ENCODE results near the gene PACS2. TPM values are rescaled to one million over a fixed set of nuclear protein-coding genes. Genes with fewer than 3 reads are reported as not detected.

PACS2 gene
- total RNA-seq, 2 experiments from 2014 or later: 57.7 to 61.5 TPM

DNA sequence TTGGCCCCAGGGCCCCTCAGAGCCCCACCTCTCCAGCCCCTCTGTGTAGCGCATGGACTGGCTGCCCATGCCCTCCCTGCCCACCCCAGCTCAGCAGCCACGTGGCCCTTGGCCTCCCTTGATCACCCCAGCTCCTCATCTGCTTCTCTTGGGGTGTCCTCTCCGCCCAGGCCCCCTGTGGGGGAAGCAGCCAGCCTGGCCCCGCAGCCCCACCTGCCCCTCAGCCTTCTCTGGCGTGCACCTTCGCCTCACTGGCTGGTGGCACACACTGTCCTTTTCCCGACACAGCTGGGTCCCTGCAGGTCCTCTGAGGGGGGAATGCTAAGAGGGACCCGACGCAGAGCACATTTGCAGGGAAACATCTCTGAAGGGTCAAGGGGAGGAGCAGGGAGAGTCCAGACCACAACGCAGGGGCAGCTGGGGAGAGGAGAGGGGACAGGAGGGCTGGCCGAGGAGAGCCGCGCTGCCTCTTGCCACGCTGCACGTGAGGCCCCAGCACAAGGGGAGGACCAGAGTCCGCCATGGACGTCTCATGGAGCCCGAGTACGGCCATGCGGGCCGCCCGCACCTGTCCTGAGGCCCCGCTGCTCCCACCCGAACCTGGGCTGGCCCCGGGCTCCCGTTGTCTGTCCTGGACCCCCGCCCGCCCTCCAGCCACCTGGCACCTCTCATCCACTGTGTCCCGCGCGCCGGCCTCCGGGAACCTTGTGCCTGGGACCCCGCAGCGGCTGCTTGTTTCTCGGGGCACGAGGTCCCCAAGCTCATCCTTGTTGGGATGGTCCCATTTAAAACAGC is 36.1 kb downstream of the PACS2 start:
- Mint-ChIP-seq H3K9me3 (no peaks in the 10 kb centered on the region), H3K36me3 (ENCODE audit: low read depth) (peaks cover 10% of the 10 kb centered on the region), H3K4me3 (no peak overlapping the region), H3K27ac (no peak overlapping the region), H3K27me3 (no peaks in the 10 kb centered on the region), H3K4me1 (ENCODE audit: low read depth) (peaks cover 4% of the 10 kb centered on the region)
- ChIA-PET POLR2A (no interaction called here), CTCF (interaction anchor here (1.5 to 1.7 kb wide), 2 partner anchors 140 to 260 kb away, joined by 3 to 5 read pairs; partner anchors contain the start of gene TEDC1)
- intact Hi-C loops (cut with DNase I, micrococcal nuclease): loop anchor here (5.0 kb wide), 2 partner anchors 48 to 303 kb away; partner anchors contain the start of gene BRF1 (in 1 of the 2)
- peaks cover 5% of the 10 kb centered on the region for H3K36me3 ChIP-seq (ENCODE audit: insufficient read depth, low read length)
- peaks cover 0 to 1% of the 10 kb centered on the region in 2 experiments for H3K9me3 ChIP-seq (ENCODE audit: control insufficient read depth in 1 of 2, insufficient read depth in 1 of 2, low read length in 2 of 2)
- no peak for TF ChIP-seq CTCF (IDR thresholded peaks at IDR 0.05)
- ATAC-seq (ENCODE audit: poor library complexity) (no peak), DNase-seq (no peak)
- H3K4me1 ChIP-seq (ENCODE audit: insufficient read depth, low read length): peaks cover 5% of the 10 kb centered on the region
- no peaks in the 10 kb centered on the region for H3K27me3 ChIP-seq (ENCODE audit: control insufficient read depth in 1 of 2, insufficient read depth in 2 of 2, low read length in 2 of 2)
- no peak overlapping the region for H3K4me3 ChIP-seq (ENCODE audit: low read length)
- no peak overlapping the region for H3K27ac ChIP-seq (ENCODE audit: low read depth in 1 of 2, low read length in 2 of 2)

GRCh38 chr14:105351410-105351809 is 36.9 kb downstream of the PACS2 start:
- no peak overlapping the region for H3K4me3 ChIP-seq (ENCODE audit: low read length)
- H3K27me3 ChIP-seq (ENCODE audit: control insufficient read depth in 1 of 2, insufficient read depth in 2 of 2, low read length in 2 of 2): no peaks in the 10 kb centered on the region
- Mint-ChIP-seq H3K36me3 (ENCODE audit: low read depth) (peaks cover 8% of the 10 kb centered on the region), H3K4me3 (no peak overlapping the region), H3K27ac (no peak overlapping the region), H3K4me1 (ENCODE audit: low read depth) (peaks cover 4% of the 10 kb centered on the region), H3K9me3 (no peaks in the 10 kb centered on the region), H3K27me3 (no peaks in the 10 kb centered on the region)
- H3K4me1 ChIP-seq (ENCODE audit: insufficient read depth, low read length): peaks cover 5% of the 10 kb centered on the region
- POLR2A ChIA-PET: interaction anchor here (1.4 kb wide), 1 partner anchor 50 kb away, joined by 5 read pairs; the partner anchor contains the start of gene BRF1
- DNase-seq (no peak), ATAC-seq (ENCODE audit: poor library complexity) (no peak)
- H3K27ac ChIP-seq (ENCODE audit: low read depth in 1 of 2, low read length in 2 of 2): no peak overlapping the region
- no peak for TF ChIP-seq CTCF (IDR thresholded peaks at IDR 0.05)
- no peaks in the 10 kb centered on the region for H3K9me3 ChIP-seq (ENCODE audit: control insufficient read depth in 1 of 2, insufficient read depth in 1 of 2, low read length in 2 of 2)
- intact Hi-C loops (cut with DNase I, micrococcal nuclease): loop anchor here (5.0 kb wide), 2 partner anchors 49 to 304 kb away; partner anchors contain the start of gene BRF1 (in 1 of the 2)
- CTCF ChIA-PET: interaction anchor here (0.7 to 1.7 kb wide), 5 partner anchors 48 to 264 kb away, joined by 3 to 7 read pairs (median 5); partner anchors contain the start of gene TEDC1
- H3K36me3 ChIP-seq (ENCODE audit: insufficient read depth, low read length): peaks cover 5% of the 10 kb centered on the region

- H3K9me3 Mint-ChIP-seq: no peaks in the 10 kb centered on the region
- peaks cover 5% of the 10 kb centered on the region for H3K4me1 ChIP-seq (ENCODE audit: insufficient read depth, low read length)
- H3K4me3 ChIP-seq (ENCODE audit: low read length): no peak overlapping the region
- H3K36me3 ChIP-seq (ENCODE audit: insufficient read depth, low read length): peaks cover 5% of the 10 kb centered on the region
- CTCF ChIA-PET: interaction anchor here (0.6 to 1.7 kb wide), 12 partner anchors 9 to 265 kb away, joined by 3 to 7 read pairs (median 4); partner anchors contain the start of genes BRF1, PACS2 and TEDC1
- H3K27me3 ChIP-seq (ENCODE audit: control insufficient read depth in 1 of 2, insufficient read depth in 2 of 2, low read length in 2 of 2): no peaks in the 10 kb centered on the region
- no peak overlapping the region for H3K27ac Mint-ChIP-seq
- DNase-seq: peak; percentile 80 to 93 (median 87)
- peaks cover 4% of the 10 kb centered on the region for H3K4me1 Mint-ChIP-seq (ENCODE audit: low read depth)
- H3K9me3 ChIP-seq (ENCODE audit: control insufficient read depth in 1 of 2, insufficient read depth in 1 of 2, low read length in 2 of 2): no peaks in the 10 kb centered on the region
- no peak overlapping the region for H3K27ac ChIP-seq (ENCODE audit: low read depth in 1 of 2, low read length in 2 of 2)
- peak; percentile 100 for ATAC-seq (ENCODE audit: poor library complexity)
- no peak overlapping the region for H3K4me3 Mint-ChIP-seq
- POLR2A ChIA-PET: interaction anchor here (1.0 to 1.4 kb wide), 3 partner anchors 38 to 262 kb away, joined by 3 to 5 read pairs (median 3); partner anchors contain the start of genes BRF1 and PACS2
- intact Hi-C loops (cut with DNase I, micrococcal nuclease): loop anchor here (1.0 to 5.0 kb wide), 9 partner anchors 50 to 455 kb away; partner anchors contain the start of gene BRF1 (in 1 of the 2)
- no peaks in the 10 kb centered on the region for H3K27me3 Mint-ChIP-seq
- H3K36me3 Mint-ChIP-seq (ENCODE audit: low read depth): peaks cover 8% of the 10 kb centered on the region
- TF ChIP-seq CTCF (IDR thresholded peaks at IDR 0.05): peak; percentile 74
Measured at GRCh38 chr14:105351920-105352851, 37.6 kb downstream of the PACS2 start.

All from CD4-positive, alpha-beta T cell (primary cell).